Skeletal muscle satellite cell (primary cell): ENCODE results near the gene RAVER1.
"Not testable (repeated sequence)": the region's sequence is repeated elsewhere in the genome, so short reads cannot be mapped to it uniquely, and the experiment has no call there.

Experiments
- H3K27me3 ChIP-seq: 2 replicates; pipeline ENCODE4 v1.7.0; 2013; ENCODE audit warnings: low read length; ENCODE audit not compliant: control insufficient read depth, insufficient read depth
- H3K36me3 ChIP-seq: 2 replicates; pipeline ENCODE4 v1.7.0; 2013; ENCODE audit warnings: mild to moderate bottlenecking, control low read depth, low read length; ENCODE audit not compliant: insufficient read depth
- H3K4me1 ChIP-seq: 2 replicates; pipeline ENCODE4 v1.7.0; 2013; ENCODE audit warnings: low read length; ENCODE audit not compliant: control insufficient read depth, insufficient read depth
- H3K4me2 ChIP-seq: 2 replicates; pipeline ENCODE4 v1.7.0; 2013; ENCODE audit warnings: mild to moderate bottlenecking, low read length
- H3K4me3 ChIP-seq: 2 replicates; pipeline ENCODE4 v1.7.0; 2013; ENCODE audit warnings: low read length
- H3K9ac ChIP-seq: 2 replicates; pipeline ENCODE4 v1.7.0; 2013; ENCODE audit warnings: mild to moderate bottlenecking, low read depth, low read length, moderate library complexity
- H3K9me3 ChIP-seq: replicated peaks from 2 replicates; pipeline ENCODE4 v1.7.0; 2013; ENCODE audit warnings: mild to moderate bottlenecking, control low read depth, low read length

RAVER1 gene

DNA sequence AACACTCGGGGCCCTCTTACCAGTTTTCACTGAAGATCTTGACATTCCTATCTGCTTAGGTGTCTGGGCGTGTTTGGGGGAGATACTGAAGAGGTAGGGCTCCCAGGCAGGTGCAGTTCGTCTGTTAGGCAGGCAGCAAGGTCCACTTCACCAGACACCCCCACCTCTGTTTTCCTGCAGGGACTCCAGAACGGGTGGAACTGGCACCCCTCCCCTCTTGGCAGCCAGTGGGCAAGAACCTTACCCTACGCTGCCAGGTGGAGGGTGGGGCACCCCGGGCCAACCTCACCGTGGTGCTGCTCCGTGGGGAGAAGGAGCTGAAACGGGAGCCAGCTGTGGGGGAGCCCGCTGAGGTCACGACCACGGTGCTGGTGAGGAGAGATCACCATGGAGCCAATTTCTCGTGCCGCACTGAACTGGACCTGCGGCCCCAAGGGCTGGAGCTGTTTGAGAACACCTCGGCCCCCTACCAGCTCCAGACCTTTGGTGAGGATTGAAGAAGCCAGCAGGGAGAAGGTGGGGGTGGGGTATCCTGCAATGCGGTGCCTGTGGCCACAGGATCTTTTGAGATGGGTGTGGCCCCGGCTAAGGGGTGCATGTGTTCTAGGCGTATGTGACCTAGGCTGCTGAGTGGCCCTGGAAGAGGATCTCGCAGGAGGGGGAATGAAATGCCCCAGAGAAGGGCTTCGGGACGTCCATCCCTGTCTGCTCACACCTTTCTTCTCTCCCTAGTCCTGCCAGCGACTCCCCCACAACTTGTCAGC is 49.8 kb downstream of the RAVER1 start:
- H3K4me2 ChIP-seq: no peak overlapping the region
- no peaks in the 10 kb centered on the region for H3K4me1 ChIP-seq
- no peaks in the 10 kb centered on the region for H3K9me3 ChIP-seq
- H3K9ac ChIP-seq: no peak overlapping the region
- no peaks in the 10 kb centered on the region for H3K36me3 ChIP-seq
- H3K27me3 ChIP-seq: peaks cover 13% of the 10 kb centered on the region
- no peak overlapping the region for H3K4me3 ChIP-seq

DNA sequence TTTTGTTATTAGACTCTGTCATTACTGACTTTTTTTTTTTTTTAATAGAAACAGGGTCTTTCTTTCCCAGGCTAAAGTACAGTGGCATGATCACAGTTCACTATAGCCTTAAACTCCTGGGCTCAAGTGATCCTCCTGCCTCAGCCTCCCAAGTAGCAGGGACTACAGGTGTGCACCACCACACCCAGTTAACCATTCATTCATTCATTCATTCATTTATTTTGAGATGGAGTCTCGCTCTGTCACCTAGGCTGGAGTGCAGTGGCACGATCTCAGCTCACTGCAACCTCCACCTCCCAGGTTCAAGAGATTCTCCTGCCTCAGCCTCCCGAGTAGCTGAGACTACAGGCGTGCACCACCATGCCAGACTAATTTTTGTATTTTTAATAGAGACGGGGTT is 51.3 kb downstream of the RAVER1 start:
- not testable (repeated sequence) for H3K4me1 ChIP-seq, H3K4me3 ChIP-seq, H3K27me3 ChIP-seq, H3K9ac ChIP-seq, H3K4me2 ChIP-seq, H3K9me3 ChIP-seq, H3K36me3 ChIP-seq

DNA sequence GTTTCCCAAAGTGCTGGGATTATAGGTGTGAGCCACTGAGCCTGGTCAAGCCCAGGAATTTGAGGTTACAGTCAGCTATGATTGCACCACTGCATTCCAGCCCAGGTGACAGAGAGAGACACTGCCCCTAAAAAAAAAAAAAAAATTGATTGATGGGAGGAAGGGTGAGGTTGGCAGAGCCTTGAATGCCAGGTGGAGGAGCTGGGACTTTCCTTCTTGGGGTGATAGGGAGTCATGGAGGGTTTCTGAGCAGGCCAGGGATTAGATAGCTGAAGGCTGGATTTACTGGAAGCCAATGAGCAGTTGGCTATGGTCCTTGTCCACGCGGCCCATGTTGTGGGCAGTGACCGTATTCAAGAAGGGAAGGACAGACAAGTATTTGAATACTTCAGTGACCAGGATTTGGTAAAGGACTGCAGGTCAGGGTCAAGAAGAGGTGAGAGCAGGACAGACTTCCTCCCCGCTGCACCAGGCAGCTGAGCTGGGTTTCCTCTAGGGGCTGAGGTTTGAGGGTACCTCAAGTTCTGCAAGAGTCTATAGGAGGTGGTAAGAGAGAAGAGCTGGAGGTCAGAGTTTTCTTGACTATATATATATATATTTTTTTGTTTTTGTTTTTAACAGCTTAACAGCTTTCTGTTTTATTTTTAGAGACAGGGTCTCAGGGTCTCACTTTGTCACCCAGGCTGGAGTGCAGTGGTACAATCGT is 53.4 kb downstream of the RAVER1 start:
- no peak overlapping the region for H3K4me3 ChIP-seq
- H3K4me1 ChIP-seq: peaks cover 5% of the 10 kb centered on the region
- H3K36me3 ChIP-seq: no peaks in the 10 kb centered on the region
- no peak overlapping the region for H3K4me2 ChIP-seq
- no peaks in the 10 kb centered on the region for H3K27me3 ChIP-seq
- no peak overlapping the region for H3K9ac ChIP-seq
- H3K9me3 ChIP-seq: no peaks in the 10 kb centered on the region

DNA sequence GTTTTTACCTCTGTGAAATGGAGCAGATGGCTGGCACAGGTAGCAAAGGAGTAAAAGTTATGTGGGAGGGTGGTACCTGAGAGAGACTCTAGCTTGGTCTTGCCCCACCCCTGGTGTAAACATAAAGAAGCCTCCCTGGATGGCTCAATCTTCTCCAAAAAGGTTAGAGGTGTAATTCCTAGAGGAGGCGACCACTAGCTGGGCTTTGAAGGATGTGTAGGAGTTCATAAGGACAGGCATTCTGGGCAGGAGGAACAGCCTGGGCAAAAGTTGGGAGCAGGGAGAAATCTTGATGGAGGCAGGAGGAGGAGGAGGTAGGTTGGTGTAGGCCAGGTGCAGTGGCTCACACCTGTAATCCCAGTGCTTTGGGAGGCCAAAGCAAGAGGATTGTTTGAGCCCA is 54.4 kb downstream of the RAVER1 start:
- Histone ChIP-seq H3K9ac (no peak overlapping the region), H3K4me1 (peaks cover 5% of the 10 kb centered on the region), H3K36me3 (no peaks in the 10 kb centered on the region), H3K4me2 (no peak overlapping the region), H3K4me3 (no peak overlapping the region), H3K27me3 (no peaks in the 10 kb centered on the region), H3K9me3 (no peaks in the 10 kb centered on the region)

DNA sequence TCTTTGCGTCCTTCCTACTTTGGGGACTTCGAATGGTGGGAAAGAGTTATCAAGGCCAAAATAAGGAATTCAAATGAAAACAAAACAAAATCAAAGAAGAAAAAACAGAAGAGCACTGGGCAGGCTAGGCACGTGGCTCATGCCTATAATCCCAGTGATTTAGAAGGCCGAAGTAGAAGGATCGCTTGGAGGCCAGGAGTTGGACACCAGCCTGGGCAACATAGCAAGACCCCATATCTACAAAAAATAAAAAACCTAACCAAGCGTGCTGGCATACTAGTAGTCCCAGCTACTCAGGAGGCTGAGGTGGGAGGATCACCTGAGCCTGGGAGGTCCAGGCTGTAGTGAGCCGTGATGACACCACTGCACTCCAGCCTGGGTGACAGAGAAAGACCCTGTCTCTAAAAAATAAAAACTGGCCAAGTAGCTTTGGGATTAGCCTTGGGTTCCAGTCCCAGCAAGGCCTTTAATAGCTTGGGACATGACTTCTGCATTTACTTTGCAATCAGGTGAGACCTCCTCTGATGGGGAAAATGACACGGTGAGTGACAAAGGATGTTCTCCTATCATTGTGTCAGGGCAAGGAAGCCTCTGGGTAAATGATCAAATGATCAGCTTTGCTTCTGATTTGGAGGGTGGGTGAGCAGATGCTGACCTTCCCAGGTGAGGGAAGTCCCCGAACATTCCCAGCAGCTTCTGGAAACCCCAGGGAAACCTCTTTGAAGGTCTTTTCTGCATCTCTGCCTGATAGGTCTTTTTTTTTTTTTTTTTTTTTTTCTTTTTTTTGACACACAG is 55.3 kb downstream of the RAVER1 start:
- Histone ChIP-seq H3K9ac (no peak overlapping the region), H3K9me3 (no peaks in the 10 kb centered on the region), H3K4me3 (no peak overlapping the region), H3K4me1 (peaks cover 5% of the 10 kb centered on the region), H3K27me3 (no peaks in the 10 kb centered on the region), H3K36me3 (no peaks in the 10 kb centered on the region), H3K4me2 (no peak overlapping the region)

DNA sequence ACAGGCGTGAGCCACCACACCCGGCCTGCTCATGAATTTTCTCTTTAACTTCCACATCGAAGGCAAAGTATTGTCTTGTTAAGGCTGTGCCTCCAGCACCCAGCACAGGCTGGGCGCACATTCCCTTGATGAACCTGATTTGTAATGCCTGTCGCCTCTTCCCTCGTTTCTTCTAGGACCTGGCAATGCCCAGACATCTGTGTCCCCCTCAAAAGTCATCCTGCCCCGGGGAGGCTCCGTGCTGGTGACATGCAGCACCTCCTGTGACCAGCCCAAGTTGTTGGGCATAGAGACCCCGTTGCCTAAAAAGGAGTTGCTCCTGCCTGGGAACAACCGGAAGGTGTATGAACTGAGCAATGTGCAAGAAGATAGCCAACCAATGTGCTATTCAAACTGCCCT is 58.7 kb downstream of the RAVER1 start:
- no peak overlapping the region for H3K4me3 ChIP-seq
- no peaks in the 10 kb centered on the region for H3K36me3 ChIP-seq
- no peaks in the 10 kb centered on the region for H3K9me3 ChIP-seq
- peaks cover 25% of the 10 kb centered on the region for H3K27me3 ChIP-seq
- peaks cover 18% of the 10 kb centered on the region for H3K4me1 ChIP-seq
- H3K4me2 ChIP-seq: no peak overlapping the region
- no peak overlapping the region for H3K9ac ChIP-seq

DNA sequence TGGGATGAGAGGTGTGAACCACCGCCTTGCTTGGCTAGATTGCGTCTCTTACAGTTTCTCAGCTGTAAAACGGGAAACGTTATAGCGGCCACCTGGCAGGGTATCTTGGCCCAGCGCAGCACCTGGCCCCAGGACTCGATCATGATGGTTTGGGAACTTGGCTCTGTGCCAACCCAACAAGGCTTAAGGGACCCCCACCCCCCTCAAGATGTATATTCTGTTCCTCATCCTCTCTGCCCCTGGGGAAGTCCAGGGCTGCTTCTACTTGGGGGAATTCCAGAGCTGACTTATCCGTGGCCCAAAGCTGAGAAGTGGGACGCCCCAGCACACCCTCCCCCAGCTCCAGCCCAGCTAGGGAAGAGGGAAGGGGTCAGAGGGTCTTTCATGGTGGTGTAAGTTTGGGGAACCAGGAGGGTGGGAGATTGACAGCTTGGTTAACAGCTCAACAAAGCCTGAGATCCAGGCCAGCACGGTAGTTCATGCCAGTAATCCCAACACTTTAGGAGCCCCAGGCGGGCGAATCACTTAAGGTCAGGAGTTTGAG is 61.7 kb downstream of the RAVER1 start:
- no peak overlapping the region for H3K4me2 ChIP-seq
- H3K9ac ChIP-seq: no peak overlapping the region
- H3K9me3 ChIP-seq: no peaks in the 10 kb centered on the region
- H3K27me3 ChIP-seq: peaks cover 25% of the 10 kb centered on the region
- peak overlapping the region; percentile 66 for H3K4me3 ChIP-seq
- H3K36me3 ChIP-seq: no peaks in the 10 kb centered on the region
- H3K4me1 ChIP-seq: peaks cover 14% of the 10 kb centered on the region

DNA sequence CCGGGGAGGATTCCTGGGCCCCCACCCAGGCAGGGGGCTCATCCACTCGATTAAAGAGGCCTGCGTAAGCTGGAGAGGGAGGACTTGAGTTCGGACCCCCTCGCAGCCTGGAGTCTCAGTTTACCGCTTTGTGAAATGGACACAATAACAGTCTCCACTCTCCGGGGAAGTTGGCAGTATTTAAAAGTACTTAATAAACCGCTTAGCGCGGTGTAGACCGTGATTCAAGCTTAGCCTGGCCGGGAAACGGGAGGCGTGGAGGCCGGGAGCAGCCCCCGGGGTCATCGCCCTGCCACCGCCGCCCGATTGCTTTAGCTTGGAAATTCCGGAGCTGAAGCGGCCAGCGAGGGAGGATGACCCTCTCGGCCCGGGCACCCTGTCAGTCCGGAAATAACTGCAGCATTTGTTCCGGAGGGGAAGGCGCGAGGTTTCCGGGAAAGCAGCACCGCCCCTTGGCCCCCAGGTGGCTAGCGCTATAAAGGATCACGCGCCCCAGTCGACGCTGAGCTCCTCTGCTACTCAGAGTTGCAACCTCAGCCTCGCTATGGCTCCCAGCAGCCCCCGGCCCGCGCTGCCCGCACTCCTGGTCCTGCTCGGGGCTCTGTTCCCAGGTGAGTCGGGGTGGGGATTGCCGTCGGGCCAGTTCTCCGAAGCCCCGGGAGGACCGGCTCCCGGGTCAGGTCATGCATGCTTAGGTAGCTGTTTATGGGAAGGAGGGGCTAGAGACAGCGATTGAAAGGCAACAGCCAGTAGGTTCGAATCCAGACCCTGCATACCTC is 62.5 kb downstream of the RAVER1 start, which contains the start of gene ICAM1:
TSS of gene ICAM1 (plus strand) at position 505 of the 779 bp plus-strand sequence. CDS start at position 545, 40 bp downstream.
- Histone ChIP-seq H3K4me3 (peak within 1 kb of the TSS; percentile 66), H3K27me3 (peaks cover 25% of the 10 kb centered on the region), H3K36me3 (no peaks in the 10 kb centered on the region), H3K4me1 (peaks cover 14% of the 10 kb centered on the region), H3K4me2 (peak within 1 kb of the TSS; percentile 76), H3K9ac (peak within 1 kb of the TSS; percentile 35), H3K9me3 (no peaks in the 10 kb centered on the region)

DNA sequence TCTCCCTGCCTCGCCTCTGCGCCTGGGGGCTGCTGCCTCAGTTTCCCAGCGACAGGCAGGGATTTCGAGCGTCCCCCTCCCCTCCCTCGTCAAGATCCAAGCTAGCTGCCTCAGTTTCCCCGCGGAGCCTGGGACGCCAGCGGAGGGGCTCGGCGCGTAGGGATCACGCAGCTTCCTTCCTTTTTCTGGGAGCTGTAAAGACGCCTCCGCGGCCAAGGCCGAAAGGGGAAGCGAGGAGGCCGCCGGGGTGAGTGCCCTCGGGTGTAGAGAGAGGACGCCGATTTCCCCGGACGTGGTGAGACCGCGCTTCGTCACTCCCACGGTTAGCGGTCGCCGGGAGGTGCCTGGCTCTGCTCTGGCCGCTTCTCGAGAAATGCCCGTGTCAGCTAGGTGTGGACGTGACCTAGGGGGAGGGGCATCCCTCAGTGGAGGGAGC is 63.1 kb downstream of the RAVER1 start:
- peak overlapping the region; percentile 35 for H3K9ac ChIP-seq
- H3K4me1 ChIP-seq: peaks cover 14% of the 10 kb centered on the region
- H3K27me3 ChIP-seq: peaks cover 25% of the 10 kb centered on the region
- H3K36me3 ChIP-seq: no peaks in the 10 kb centered on the region
- peak overlapping the region; percentile 66 for H3K4me3 ChIP-seq
- H3K4me2 ChIP-seq: peak overlapping the region; percentile 76
- H3K9me3 ChIP-seq: no peaks in the 10 kb centered on the region

DNA sequence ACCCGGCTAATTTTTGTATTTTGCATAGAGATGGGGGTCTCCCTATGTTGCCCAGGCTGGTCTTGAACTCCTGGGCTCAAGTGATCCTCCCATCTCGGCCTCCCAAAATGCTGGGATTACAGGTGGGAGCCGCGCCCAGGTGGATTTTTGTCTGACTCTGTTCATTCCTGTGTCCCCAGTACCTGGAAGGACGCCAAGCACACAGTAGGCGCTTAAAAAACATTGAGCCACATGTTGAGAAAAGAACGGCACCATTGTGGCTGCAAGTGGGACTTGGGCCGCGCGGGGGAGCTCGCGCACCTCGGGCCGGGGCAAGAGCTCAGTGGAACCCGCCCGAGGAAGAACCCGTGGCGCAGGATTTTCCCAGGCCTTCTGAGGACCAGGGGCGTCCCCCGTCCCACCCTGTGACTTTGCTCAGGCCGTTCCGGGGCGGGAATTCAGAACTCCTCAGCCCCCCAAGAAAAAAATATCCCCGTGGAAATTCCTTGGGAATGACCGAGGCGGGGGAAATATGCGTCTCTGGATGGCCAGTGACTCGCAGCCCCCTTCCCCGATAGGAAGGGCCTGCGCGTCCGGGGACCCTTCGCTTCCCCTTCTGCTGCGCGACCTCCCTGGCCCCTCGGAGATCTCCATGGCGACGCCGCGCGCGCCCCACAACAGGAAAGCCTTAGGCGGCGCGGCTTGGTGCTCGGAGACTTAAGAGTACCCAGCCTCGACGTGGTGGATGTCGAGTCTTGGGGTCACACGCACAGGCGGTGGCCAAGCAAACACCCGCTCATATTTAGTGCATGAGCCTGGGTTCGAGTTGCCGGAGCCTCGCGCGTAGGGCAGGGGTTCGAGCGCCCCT is 63.8 kb downstream of the RAVER1 start:
- H3K4me2 ChIP-seq: peak overlapping the region; percentile 76
- H3K4me1 ChIP-seq: peaks cover 14% of the 10 kb centered on the region
- peak overlapping the region; percentile 66 for H3K4me3 ChIP-seq
- no peaks in the 10 kb centered on the region for H3K36me3 ChIP-seq
- no peaks in the 10 kb centered on the region for H3K9me3 ChIP-seq
- peaks cover 25% of the 10 kb centered on the region for H3K27me3 ChIP-seq
- H3K9ac ChIP-seq: peak overlapping the region; percentile 35
